ENCODE results near the gene CYP2W1.

DNA sequence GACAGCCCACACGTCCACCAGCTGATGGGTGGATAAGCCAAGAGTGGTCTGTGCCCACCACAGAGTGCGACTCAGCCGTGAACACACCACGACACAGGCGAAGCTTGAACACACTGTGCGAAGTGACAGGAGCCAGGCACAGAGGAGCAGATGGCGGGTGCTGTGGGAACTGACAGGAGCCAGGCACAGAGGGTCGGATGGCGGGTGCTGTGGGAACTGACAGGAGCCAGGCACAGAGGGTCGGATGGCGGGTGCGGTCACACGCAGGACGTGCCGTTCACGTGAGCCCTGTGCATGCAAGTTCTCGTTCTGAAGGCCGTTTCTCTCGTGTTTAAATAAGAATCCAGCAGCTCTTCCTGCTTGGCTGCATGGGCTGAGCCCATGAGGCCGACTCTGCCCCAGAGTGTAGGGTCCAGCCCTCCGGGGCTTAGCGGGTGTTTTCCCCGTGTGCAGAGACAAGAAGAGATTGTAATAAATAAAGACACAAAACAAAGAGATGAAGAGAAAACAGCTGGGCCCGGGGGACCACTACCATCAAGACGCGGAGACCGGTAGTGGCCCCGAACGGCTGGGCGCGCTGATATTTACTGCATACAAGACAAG, 22.6 kb upstream of the CYP2W1 start:
- TF ChIP-seq, protein P1, sequence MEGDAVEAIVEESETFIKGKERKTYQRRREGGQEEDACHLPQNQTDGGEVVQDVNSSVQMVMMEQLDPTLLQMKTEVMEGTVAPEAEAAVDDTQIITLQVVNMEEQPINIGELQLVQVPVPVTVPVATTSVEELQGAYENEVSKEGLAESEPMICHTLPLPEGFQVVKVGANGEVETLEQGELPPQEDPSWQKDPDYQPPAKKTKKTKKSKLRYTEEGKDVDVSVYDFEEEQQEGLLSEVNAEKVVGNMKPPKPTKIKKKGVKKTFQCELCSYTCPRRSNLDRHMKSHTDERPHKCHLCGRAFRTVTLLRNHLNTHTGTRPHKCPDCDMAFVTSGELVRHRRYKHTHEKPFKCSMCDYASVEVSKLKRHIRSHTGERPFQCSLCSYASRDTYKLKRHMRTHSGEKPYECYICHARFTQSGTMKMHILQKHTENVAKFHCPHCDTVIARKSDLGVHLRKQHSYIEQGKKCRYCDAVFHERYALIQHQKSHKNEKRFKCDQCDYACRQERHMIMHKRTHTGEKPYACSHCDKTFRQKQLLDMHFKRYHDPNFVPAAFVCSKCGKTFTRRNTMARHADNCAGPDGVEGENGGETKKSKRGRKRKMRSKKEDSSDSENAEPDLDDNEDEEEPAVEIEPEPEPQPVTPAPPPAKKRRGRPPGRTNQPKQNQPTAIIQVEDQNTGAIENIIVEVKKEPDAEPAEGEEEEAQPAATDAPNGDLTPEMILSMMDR (IDR thresholded peaks at IDR 0.05): no peak
- no peak for TF ChIP-seq POLR2A (IDR thresholded peaks at IDR 0.05)
